NCI-H146 treated with DMSO at 0.1 percent for 48 hours (cell line): ENCODE results near the gene PZP.

ENCODE experiments used
- DNase-seq: peaks from one replicate; lab custom pipeline; 2025; ENCODE audit not compliant: unreplicated experiment; lab: John Stamatoyannopoulos, UW

The PZP gene

DNA sequence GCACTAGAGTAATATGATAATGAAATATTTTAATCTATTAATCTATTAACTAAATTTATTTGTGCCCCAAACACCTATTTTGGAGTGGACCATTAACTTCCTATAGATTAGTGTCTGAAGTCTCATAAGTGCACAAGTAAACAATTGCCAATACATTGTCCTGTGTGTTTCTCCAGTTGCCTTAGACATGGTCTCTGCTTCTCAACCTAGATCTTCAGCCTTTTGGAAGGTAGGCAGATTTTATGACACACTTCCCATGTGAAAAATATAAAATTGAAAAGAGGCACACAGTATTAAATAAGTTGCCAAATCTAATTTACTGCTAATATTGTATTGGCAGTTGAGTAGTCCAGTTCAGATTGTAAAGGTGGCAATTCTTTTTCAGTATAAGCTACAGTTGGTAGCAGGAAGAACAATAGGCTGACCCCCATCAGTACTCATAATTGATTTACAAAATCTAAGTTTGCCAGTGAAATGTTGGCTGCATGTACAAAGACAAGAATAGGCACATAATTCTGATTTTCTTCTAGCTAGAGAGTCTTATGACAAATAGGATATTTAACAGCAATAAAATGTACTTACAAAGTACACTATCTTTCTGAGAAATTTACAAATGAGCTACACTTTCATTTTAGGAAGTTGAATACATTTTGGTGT lies 103.3 kb downstream of the PZP start:
- DNase-seq: no peak

DNA sequence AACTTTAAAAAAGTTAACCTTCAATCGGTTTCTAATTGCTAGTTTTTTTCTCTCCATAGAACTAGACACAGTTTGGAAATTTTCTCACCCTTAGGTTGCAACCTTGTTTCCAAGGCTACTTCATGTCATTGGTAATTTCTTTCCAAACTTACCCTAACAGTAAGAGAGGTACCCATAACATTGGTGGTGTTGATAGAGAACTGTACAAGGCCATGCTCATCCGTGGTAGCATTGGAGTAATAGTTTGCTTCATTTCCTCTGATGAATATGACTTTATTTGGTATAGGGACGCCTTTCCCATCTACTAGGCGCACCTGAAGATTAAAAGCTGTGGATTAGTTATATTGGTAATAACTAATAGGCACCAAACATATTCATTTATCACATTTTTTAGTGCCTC lies 104.1 kb downstream of the PZP start:
- no peak for DNase-seq

DNA sequence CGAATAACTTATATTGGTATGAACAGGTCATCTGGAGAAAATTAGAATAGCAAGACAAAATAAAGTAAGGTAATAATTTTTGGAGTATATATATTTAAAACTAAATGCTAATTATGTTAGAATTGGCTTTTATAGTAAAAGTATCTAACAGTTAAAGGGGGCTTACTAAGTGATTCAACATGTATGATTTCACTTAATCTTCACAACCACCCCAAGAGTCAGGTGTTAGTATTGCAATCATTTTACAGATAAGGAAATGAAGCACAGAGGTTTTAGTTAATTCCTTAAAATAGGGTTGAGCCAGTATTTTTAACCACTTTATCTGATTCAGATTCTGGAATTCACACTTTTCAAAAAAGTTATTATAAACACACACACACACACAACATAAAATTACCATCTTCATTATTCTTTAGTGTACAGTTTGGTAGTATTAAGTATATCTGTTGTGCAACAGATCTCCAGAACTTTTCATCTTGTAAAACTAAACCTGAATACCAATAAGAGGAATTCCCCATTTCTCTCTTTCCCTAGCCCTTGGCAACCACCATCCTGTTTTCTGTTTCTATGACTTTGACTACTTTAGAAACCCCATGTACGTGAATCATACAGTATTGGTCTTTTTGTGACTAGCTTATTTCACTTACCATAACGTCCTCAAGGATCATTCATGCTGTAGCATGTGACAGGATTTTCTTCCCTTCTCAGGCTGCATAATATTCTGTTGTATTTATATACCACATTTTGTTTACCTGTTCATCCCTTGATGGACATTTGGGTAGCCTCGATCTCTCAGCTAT lies 104.9 kb downstream of the PZP start:
- no peak for DNase-seq

DNA sequence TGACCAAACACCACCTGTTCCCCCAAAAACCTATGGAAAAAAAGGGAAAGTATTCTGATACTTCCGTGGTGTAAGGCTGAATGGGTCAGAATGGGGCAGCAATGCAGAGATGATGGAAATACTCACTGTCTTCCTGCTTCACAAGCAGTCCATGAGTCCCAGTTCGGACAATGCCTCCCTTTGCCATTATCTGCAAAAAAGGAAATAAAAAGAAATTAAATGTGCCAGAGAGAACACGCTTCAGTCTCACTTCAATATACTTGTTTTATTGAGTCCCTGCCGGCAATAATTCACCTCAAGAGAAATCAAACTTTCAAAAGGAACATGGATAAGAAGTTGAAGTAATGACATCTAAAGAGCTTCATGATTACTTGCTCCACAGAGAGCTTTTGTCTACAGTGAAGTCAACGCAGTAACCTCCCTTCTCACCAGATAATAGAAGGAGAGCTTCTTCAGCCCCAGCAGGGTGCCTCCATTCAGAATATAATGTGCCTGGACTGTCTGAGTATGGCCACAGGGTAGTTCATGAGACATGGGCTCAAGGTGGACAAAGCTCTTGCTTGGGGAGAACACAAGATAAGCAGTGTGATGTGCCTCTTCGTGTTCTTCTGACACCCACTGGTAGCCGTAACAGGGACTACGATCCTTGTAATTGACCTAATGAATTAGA lies 107.0 kb downstream of the PZP start:
- DNase-seq: no peak

DNA sequence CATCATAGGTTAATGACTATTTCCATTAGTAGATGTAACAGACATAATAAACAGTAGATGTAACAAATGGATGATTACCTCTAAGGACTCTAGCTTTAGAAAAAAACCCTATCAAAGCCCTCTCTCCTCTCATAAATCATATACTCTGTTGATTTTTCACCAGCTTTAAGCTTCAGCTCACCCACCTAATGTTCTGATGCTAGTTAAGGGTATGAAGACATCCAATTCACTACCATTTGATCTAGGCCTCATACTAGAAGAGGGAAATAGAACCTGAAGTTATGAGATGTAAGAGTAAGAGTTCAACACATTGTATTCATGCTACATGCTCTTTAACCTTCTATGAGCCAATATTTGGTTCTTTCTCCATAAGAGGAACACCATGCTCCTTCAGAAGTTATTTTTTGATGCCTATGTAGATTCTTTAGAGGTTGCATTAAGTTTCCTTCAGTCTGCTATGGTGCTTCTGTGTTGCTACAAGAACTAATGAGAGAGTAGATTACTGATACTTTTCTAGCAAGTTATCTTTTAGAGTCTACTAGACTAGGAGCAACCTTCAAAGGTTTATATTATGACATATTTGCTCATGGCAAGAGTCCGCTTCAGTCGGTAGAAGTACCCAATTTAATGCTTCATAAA lies 108.5 kb downstream of the PZP start:
- DNase-seq: no peak
